Astrocyte of the cerebellum (primary cell): ENCODE results near the gene EXO1.
"Not testable (repeated sequence)": the region's sequence is repeated elsewhere in the genome, so short reads cannot be mapped to it uniquely, and the experiment has no call there.

Source experiments
- DNase-seq: peaks from one replicate; pipeline ENCODE4 v3.0.0-alpha.2; 2011; ENCODE audit warnings: low read depth
- H3K4me3 ChIP-seq: 2 replicates; pipeline ENCODE4 v1.5.1; 2011; ENCODE audit warnings: mild to moderate bottlenecking, low read depth, low read length, moderate library complexity
- CTCF ChIP-seq: IDR thresholded peaks from 2 replicates; pipeline ENCODE4 v1.5.1; 2012; ENCODE audit warnings: low read length, low read depth, moderate library complexity, mild to moderate bottlenecking; ENCODE audit errors: missing control alignments
- in situ Hi-C: cut with HindIII; loops from 2 replicates; pipeline ENCODE4 v1.10.0; 2017; ENCODE audit warnings: low sequenced_read_pairs

The EXO1 gene

DNA sequence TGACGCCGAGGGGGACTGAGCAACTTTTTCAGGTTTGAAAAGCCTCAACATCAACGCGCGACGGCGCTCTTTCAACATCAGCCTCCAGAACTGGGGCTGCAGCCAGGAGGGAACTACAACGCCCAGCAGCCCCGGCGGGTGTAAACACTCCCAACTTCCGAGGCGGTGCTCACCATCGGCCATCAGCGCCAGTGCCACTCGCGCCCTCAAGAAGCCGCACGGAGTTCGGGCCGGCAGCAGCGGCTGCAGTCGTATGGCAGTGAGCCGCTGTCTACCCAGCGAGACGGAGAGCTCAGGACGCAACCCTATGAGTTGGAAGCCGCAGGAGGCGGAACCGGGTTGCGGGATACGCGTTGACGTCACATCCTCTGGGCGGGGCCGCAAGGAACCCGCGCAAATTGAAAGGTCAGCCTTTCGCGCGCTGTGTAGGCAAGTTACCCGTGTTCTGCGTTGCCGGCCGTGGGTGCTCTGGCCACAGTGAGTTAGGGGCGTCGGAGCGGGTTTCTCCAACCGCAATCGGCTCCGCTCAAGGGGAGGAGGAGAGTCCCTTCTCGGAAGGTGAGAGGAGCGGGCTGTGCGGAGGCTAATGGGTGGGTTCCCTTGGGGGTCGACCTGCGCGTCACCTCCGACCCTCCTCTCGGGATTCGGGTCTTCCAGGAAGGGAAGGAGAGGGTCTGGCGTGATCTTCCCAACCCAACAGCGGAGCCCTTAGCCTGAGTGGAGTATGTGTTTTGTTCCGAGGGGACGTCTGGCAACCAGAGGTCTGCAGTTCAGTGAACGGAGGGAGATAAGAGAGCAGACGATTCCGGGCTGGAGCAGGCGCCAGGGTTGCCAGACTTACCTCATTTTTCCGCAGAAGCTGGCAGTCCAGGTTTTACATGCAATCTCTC, at the start of gene EXO1:
TSS of gene EXO1 (plus strand) at position 409 of the 890 bp plus-strand sequence. CDS start 2,222 bp downstream, outside the sequence.
- in situ Hi-C loops = loop anchor here (10.0 to 25.0 kb wide), 2 partner anchors 233 to 311 kb away; partner anchors contain the start of gene KMO
- peak; percentile 48 for TF ChIP-seq CTCF
- peak within 1 kb of the TSS; percentile 93 for H3K4me3 ChIP-seq
- peak; percentile 83 for DNase-seq

DNA sequence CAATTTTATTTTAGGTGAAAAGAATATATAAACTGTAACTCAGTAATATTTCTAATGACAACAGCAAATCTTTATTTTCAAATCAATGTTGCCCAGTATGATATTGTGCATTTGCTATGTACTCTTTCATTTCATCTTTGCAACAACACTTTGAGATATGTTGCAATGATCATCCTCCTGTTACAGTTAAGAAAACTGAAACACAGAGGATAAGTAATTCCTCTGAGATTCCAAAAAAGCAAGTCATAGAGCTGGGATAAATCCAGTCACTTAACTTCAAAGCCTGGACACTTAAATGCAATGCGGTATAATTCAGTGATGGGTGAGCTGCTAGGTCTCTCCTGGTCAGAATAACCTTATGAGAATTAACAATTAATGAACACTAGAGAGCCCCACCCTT, 48.6 kb upstream of the EXO1 start:
- in situ Hi-C loops = no loop called here
- H3K4me3 ChIP-seq = no peak overlapping the region

DNA sequence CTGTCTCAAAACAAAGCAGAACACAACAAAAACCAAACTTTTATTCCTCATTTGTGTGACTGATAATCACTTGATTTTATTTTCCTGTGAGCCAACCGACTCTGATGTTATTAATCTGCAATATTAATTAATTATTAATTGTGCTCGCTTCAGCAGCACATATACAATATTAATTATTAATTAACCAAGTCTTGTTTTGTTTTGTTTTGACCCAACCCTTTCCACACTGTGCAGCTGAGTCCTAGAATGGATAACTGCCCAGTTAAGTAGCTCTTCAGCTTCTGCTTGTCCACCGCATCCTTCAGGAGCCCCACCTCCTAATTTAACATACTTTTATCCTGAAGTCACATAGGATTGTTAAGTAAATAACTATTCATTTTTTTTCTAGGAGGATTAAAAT, 47.4 kb upstream of the EXO1 start:
- H3K4me3 ChIP-seq = no peak overlapping the region
- in situ Hi-C loops = no loop called here
- DNase-seq = no peak
- no peak for TF ChIP-seq CTCF

More for the DNA sequence above, 48.6 kb upstream of the EXO1 start:
- no peak for TF ChIP-seq CTCF
- DNase-seq = no peak

DNA sequence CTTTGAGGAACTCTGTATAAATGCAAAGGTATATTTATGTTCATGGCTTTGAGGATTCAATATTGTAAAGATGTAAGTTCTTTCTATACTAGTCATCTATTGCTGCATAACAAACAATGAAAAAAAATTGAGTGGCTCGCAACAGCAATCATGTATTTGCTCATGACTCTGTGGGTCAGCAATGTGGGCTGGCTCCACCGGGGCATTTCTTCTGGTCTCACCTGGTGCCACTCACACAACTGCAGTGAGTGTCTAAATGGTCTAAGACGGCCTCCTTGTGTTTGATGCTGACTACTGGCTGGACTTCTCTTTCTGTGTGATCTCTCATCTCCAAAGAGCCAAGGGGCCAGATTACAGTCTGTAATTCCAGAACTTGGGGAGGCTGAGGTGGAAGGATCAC, 45.1 kb upstream of the EXO1 start:
- H3K4me3 ChIP-seq = no peak overlapping the region
- no peak for DNase-seq
- in situ Hi-C loops = no loop called here
- TF ChIP-seq CTCF = no peak

DNA sequence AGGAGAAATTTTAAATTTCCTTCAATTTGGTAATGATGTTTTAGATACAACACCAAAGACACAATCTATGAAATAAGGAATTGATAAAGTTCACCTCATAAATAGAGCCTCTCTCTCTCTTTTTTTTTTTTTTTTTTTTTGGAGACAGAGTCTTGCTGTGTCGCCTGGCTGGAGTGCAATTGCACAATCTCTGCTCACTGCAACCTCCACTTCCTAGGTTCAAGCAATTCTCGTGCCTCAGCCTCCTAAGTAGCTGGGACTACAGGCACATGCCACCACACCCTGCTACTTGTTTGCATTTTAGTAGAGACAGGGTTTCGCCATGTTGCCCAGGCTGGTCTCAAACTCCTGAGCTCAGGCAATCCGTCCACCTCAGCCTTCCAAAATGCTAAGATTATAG, 43.3 kb upstream of the EXO1 start:
- DNase-seq, H3K4me3 ChIP-seq, in situ Hi-C loops: not testable (repeated sequence)

GRCh38 chr1:241808265-241808664, 39.7 kb upstream of the EXO1 start:
- no peak overlapping the region for H3K4me3 ChIP-seq
- DNase-seq = no peak
- in situ Hi-C loops = no loop called here
- no peak for TF ChIP-seq CTCF

GRCh38 chr1:241810769-241811405, 37.1 kb upstream of the EXO1 start:
- in situ Hi-C loops = no loop called here
- no peak for TF ChIP-seq CTCF
- H3K4me3 ChIP-seq = no peak overlapping the region
- DNase-seq = no peak
